ENCODE measurements around the gene TAL1. TPM values are rescaled to one million over a fixed set of nuclear protein-coding genes. Genes with fewer than 3 reads are reported as not detected.

The TAL1 gene
- total and polyA plus RNA-seq, 2 of the 8 experiments (the other 6 are each of a cell fraction or from before 2014, with no cell fraction given), result 0.09 to 0.15 TPM

GRCh38 chr1:47179017-47179987, 52.7 kb downstream of the TAL1 start (continued):
- TF ChIP-seq SIRT6 (IDR thresholded peaks at IDR 0.05; ENCODE audit: low read length) (no peak), HDAC6 (IDR thresholded peaks at IDR 0.05; ENCODE audit: low read depth, low read length) (no peak), SIN3A (conservative IDR thresholded peaks at IDR 0.05 in 1 of 2, IDR thresholded peaks at IDR 0.05 in 1 of 2; ENCODE audit: low read depth in 1 of 2, low read length in 2 of 2) (peak in 1 of 2 experiments; percentile 88; a peak in 2 of 4 replicates), BCL11A (IDR thresholded peaks at IDR 0.05; ENCODE audit: low read depth in 2 of 2, low read length in 2 of 2) (no peak), SP2 (IDR thresholded peaks at IDR 0.05; ENCODE audit: low read length) (no peak), EP300 (IDR thresholded peaks at IDR 0.05; ENCODE audit: borderline replicate concordance in 1 of 2, low read depth in 2 of 2, low read length in 2 of 2) (peak in 1 of 2 experiments; percentile 55; a peak in 1 of 3 replicates), RAD21 (IDR thresholded peaks at IDR 0.05 in 1 of 2, conservative IDR thresholded peaks at IDR 0.05 in 1 of 2; ENCODE audit: low read depth in 2 of 2, low read length in 2 of 2) (peak; percentile 96), KDM5A (IDR thresholded peaks at IDR 0.05; ENCODE audit: low read length) (peak; percentile 79), SUZ12 (IDR thresholded peaks at IDR 0.05; ENCODE audit: low read length) (no peak), GTF2F1 (IDR thresholded peaks at IDR 0.05; ENCODE audit: borderline replicate concordance, low read depth, low read length) (peak; percentile 40; the same call in 1 of the 2 replicates), POLR2AphosphoS5 (IDR thresholded peaks at IDR 0.05; ENCODE audit: low read depth, low read length) (peak; percentile 39), JUN (IDR thresholded peaks at IDR 0.05; ENCODE audit: low read depth, low read length) (no peak), RFX5 (IDR thresholded peaks at IDR 0.05; ENCODE audit: borderline replicate concordance, low read depth, low read length) (no peak), POU5F1 (IDR thresholded peaks at IDR 0.05; ENCODE audit: low read depth, low read length) (no peak), EGR1 (IDR thresholded peaks at IDR 0.05; ENCODE audit: borderline replicate concordance, low read depth, low read length) (no peak), GABPA (IDR thresholded peaks at IDR 0.05; ENCODE audit: borderline replicate concordance, insufficient read depth, low read length) (no peak), SIX5 (IDR thresholded peaks at IDR 0.05; ENCODE audit: low read depth, low read length) (no peak), NANOG (IDR thresholded peaks at IDR 0.05; ENCODE audit: insufficient read depth, low read depth, low read length, poor library complexity, severe bottlenecking) (no peak), KDM1A (IDR thresholded peaks at IDR 0.05; ENCODE audit: borderline replicate concordance, low read length) (peak; percentile 46; the same call in 1 of the 2 replicates), CREB1 (IDR thresholded peaks at IDR 0.05) (peak; percentile 99), MAFK (IDR thresholded peaks at IDR 0.05; ENCODE audit: low read depth, low read length) (0 out of 2 replicates have a peak, but pooled peaks have one; percentile 16), CEBPB (IDR thresholded peaks at IDR 0.05; ENCODE audit: low read depth, low read length) (no peak)
- TF ChIP-seq, protein P1, sequence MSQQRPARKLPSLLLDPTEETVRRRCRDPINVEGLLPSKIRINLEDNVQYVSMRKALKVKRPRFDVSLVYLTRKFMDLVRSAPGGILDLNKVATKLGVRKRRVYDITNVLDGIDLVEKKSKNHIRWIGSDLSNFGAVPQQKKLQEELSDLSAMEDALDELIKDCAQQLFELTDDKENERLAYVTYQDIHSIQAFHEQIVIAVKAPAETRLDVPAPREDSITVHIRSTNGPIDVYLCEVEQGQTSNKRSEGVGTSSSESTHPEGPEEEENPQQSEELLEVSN (IDR thresholded peaks at IDR 0.05), result no peak

Measured in H1 (cell line).